GM19463 (cell line): ENCODE data around the gene SETBP1.

Experiments
- ATAC-seq: cut with Tn5 transposase; IDR thresholded peaks from one replicate; pipeline ENCODE4 v1.9.1; 2021; ENCODE audit warnings: mild to moderate bottlenecking, moderate library complexity; ENCODE audit not compliant: unreplicated experiment

SETBP1 gene

GRCh38 chr18:44811572-44812125, 131.0 kb downstream of the SETBP1 start:
- ATAC-seq = no peak

- ATAC-seq = no peak
These were observed 131.7 kb downstream of the SETBP1 start for GRCh38 chr18:44812426-44812825.

DNA sequence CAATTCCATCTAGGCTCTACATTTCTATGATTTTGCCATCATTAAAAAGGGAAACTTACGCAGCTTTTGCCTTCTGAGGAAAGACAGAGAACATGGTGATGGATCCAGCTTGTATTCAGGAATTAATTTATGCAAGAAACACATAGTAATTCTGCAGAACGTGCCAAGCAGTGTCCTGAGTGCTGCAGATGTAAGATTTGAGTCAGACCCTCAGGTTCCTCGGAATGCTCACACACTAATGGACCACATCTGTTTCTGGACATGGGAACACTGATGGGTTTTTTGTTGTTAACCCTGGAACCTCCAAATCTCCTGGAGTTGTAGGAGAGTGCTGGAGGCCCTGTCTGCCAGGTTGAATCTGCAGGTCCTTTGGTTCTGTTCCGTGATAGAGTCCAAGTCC, 132.9 kb downstream of the SETBP1 start:
- no peak for ATAC-seq

GRCh38 chr18:44815108-44815507, 134.4 kb downstream of the SETBP1 start:
- no peak for ATAC-seq

DNA sequence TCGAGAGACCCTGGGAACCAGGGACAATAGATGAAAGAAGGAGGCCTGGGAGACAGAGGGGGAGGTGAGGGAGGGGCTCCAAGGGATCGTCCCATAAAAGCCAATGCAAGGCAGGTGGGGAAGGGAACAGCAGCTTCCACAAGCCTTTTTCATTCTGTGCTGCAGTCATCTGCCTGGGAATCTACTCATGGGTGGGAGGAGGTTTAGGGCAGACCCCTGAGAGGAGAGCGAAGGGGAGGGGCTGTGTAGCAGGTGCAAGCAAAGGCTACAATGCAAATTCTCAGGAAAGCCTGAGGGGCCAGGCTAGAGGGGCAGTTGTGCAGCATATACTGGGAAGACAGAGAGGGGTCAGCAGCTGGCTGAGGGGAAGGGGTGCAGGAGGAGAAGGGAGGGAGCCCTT, 135.4 kb downstream of the SETBP1 start:
- ATAC-seq = no peak

DNA sequence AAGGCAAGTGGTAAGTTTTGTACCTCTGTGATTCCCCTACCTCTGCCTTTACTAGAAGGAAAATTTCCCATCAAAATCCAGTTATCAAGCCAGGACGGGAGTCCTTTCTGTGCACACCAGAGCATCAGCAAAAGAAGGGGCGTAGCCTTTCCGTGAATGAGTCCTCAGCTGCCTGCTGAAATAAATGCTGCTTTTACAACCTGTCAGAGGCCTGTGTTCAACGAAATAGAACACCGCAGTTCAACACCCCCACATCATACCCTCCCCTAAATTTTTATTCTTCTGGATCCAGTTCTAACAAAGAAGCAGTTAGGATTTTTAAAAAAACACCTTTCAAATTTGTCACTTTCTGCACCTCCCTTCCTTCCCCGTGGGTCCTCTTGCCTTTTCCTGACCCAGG, 135.8 kb downstream of the SETBP1 start:
- ATAC-seq = no peak

GRCh38 chr18:44817831-44818473, 137.3 kb downstream of the SETBP1 start:
- no peak for ATAC-seq

DNA sequence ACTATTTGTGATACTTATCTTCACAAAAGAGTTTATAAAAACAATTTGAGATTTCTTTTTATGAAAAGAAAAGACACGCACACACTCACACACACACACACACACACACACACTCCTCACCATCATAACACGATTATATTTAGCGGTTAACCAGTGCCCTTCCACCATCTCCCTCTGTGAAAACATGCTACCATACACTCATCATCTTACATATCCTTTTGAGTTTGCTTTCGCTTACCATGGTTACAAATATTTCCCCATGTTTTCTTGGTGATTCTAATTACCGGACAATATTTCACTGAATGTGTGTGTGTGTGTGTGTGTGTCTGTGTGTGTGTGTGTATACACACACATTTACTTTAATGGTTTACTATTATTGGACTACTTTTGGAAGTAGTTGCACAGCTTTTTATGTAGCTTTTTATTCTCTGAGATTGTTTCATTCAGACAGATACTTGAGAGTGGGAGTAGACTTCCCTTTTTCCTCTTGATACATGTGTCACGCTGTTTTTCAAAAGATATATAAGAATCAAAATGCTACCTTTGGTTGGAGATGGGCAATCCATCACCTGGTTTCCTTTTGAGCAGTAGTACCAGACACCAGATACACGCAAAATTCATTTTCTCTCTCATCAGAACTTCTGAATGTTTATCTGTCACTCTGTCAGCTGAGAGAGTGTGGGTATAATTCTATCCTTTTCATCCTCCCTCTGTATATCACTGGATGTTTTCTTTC, 138.1 kb downstream of the SETBP1 start:
- no peak for ATAC-seq

GRCh38 chr18:44819944-44820510, 139.3 kb downstream of the SETBP1 start:
- no peak for ATAC-seq

DNA sequence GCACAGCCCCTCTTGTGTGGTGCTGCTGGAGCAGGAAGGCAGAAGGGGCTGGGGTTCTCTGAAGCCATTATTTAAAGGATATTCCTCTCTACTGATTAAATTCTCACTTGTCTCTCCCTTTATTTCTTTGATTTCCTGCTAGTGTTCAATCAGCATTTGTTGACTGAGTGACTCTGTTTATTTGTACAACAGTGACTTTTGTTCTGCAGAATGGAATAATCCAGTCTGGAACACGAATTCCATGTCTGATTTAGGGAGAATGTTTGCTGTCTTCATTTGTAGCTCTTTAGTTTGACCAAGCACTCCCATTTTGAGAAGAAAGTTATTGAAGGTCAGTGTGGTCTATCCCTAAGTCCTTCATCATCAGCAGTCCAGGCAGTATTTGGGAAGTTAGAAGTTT, 141.2 kb downstream of the SETBP1 start:
- ATAC-seq = no peak

DNA sequence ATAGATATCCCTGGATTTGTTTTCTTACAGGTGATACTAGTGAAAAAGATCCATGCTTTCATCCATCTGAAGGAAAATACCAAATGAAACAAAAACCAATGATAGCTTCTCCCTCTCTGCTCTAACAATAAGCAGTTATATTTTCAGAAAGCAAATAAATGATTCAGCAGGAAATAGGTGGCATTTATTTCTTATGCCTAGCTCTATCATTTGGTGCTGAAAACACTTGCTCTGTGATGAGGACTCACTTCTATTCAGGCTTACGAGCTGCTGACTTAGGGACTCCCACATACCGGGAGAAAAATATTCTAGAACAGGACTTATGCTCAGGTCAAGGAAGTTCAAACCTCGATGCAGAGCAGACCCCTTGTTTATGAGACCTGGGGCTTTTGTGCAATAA, 142.6 kb downstream of the SETBP1 start:
- ATAC-seq = no peak

- ATAC-seq = no peak
These were observed 143.1 kb downstream of the SETBP1 start for GRCh38 chr18:44823782-44824181.

- no peak for ATAC-seq
These were observed 144.2 kb downstream of the SETBP1 start for GRCh38 chr18:44824884-44825283.

GRCh38 chr18:44826418-44827259, 146.0 kb downstream of the SETBP1 start:
- ATAC-seq = no peak

GRCh38 chr18:44828080-44828479, 147.4 kb downstream of the SETBP1 start:
- no peak for ATAC-seq

GRCh38 chr18:44830581-44830980, 149.9 kb downstream of the SETBP1 start:
- ATAC-seq = no peak

DNA sequence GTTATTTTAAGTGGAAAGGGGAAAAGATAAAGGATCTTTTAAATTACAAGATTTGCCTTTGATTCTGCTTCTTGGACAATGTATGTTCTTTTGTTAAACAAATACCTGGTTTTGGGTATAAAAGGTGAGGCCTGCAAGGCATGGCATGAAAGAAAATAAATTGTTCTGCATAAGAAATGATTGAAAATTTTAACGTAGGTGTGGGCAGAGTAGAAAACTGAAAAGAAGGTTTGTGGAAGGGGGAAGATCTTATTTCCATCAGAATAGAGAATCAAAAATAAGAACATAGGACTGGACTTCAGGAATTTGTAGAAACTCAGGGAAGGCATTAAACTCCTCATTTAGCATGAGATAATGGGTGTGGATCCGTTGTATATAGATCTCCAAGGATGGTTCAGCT, 153.1 kb downstream of the SETBP1 start:
- no peak for ATAC-seq

GRCh38 chr18:44834867-44835469, 154.3 kb downstream of the SETBP1 start:
- ATAC-seq = no peak

DNA sequence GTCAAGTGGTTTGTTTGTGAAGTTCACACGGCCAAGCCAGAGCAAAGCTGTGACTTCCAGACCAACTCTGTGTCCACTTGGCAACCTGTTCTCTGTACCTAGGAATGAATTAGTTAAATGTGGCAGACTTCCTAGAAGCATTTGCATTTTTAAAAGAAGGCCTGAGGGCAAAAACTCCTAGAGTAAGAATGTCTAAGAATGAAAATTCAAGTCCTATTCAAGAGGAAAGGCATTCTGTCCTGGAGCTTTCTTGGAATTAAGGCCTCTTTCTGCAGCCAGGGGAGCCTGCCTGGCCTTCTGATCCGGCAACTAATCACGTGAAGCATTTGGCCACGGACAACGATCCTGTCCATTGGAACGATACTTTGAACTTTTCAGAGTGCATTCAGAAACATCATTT, 155.0 kb downstream of the SETBP1 start:
- ATAC-seq = no peak

DNA sequence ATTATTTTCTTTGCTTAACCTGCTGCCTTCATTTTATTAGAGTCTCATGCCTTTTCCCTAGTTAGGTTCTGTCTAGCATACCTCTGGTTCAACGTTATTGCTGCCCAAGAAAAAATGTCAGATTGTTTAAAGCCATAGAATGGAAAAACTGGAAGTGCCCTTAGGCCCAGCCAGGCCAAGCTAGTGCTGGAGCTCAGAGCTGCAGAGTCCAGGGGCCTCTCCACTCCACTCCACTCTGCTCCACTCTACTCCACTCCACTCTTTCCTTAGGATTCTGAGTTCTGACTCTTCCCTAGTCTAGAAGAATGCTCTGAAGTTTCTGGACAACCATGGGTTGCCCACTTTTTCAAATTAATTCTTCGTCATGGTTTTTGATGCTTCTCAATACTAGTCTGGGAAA, 155.6 kb downstream of the SETBP1 start:
- ATAC-seq = no peak
